ENCODE data around the gene CACNA1A. TPM values are rescaled to one million over a fixed set of nuclear protein-coding genes. Genes with fewer than 3 reads are reported as not detected.

CACNA1A gene
- total RNA-seq, 2 experiments from 2014 or later, result 0.29 to 0.36 TPM

- DNase-seq (no peak), ATAC-seq (no peak)
- ChIA-PET POLR2A (no interaction called here), CTCF (interaction anchor here (1.4 kb wide), 1 partner anchor 25 kb away, joined by 8 read pairs; no protein-coding TSS in a partner anchor)
- Mint-ChIP-seq H3K27ac (no peak overlapping the region), H3K36me3 (ENCODE audit: low read depth) (no peaks in the 10 kb centered on the region), H3K4me1 (ENCODE audit: low read depth) (no peaks in the 10 kb centered on the region), H3K9me3 (no peaks in the 10 kb centered on the region), H3K4me3 (no peak overlapping the region), H3K27me3 (peaks cover 38% of the 10 kb centered on the region)
- TF ChIP-seq CTCF (IDR thresholded peaks at IDR 0.05), result no peak
- intact Hi-C loops (cut with micrococcal nuclease), result no loop called here
Measured at GRCh38 chr19:13302526-13303270, 203.6 kb downstream of the CACNA1A start.

- ChIA-PET POLR2A (no interaction called here), CTCF (interaction anchor here (1.4 kb wide), 1 partner anchor 24 kb away, joined by 8 read pairs; no protein-coding TSS in a partner anchor)
- intact Hi-C loops (cut with micrococcal nuclease), result no loop called here
- Mint-ChIP-seq H3K27me3 (peaks cover 38% of the 10 kb centered on the region), H3K9me3 (no peaks in the 10 kb centered on the region), H3K4me3 (no peak overlapping the region), H3K27ac (no peak overlapping the region), H3K4me1 (ENCODE audit: low read depth) (no peaks in the 10 kb centered on the region), H3K36me3 (ENCODE audit: low read depth) (no peaks in the 10 kb centered on the region)
- TF ChIP-seq CTCF (IDR thresholded peaks at IDR 0.05), result no peak
- DNase-seq, result no peak
- no peak for ATAC-seq
Measured at GRCh38 chr19:13301627-13302334, 204.5 kb downstream of the CACNA1A start.

- no peaks in the 10 kb centered on the region for H3K36me3 Mint-ChIP-seq (ENCODE audit: low read depth)
- ChIA-PET POLR2A (no interaction called here), CTCF (no interaction called here)
- no peak overlapping the region for H3K4me3 Mint-ChIP-seq
- ATAC-seq (no peak), DNase-seq (no peak)
- intact Hi-C loops (cut with micrococcal nuclease), result no loop called here
- H3K4me1 Mint-ChIP-seq (ENCODE audit: low read depth), result no peaks in the 10 kb centered on the region
- H3K27me3 Mint-ChIP-seq, result peaks cover 38% of the 10 kb centered on the region
- no peak overlapping the region for H3K27ac Mint-ChIP-seq
- no peaks in the 10 kb centered on the region for H3K9me3 Mint-ChIP-seq
- TF ChIP-seq CTCF (IDR thresholded peaks at IDR 0.05), result no peak
Measured at GRCh38 chr19:13300421-13301030, 205.8 kb downstream of the CACNA1A start.

DNA sequence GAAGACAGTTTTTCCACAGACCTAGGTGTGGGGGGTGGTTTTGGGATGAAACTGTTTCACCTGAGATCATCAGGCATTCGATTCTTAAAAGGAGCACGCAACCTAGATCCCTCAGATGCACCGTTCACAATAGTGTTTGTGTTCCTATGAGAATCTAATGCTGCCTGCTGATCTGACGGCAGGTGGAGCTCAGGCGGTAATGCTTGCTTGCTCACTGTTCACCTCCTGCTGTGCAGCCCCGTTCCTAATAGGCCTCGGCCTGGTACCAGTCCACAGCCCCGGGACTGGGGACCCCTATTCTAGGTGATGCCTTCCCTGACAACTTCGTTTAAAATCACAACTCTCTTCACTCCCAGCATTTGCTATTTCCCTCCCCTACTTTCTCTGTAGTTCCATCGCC lies 206.4 kb downstream of the CACNA1A start:
- Mint-ChIP-seq H3K9me3 (no peaks in the 10 kb centered on the region), H3K36me3 (ENCODE audit: low read depth) (no peaks in the 10 kb centered on the region), H3K27ac (no peak overlapping the region), H3K4me3 (no peak overlapping the region), H3K4me1 (ENCODE audit: low read depth) (no peaks in the 10 kb centered on the region), H3K27me3 (peaks cover 38% of the 10 kb centered on the region)
- ChIA-PET POLR2A (no interaction called here), CTCF (no interaction called here)
- intact Hi-C loops (cut with micrococcal nuclease), result no loop called here
- DNase-seq (no peak), ATAC-seq (no peak)
- no peak for TF ChIP-seq CTCF (IDR thresholded peaks at IDR 0.05)

All from activated CD8-positive, alpha-beta T cell treated with anti-CD3 and anti-CD28 coated beads for 36 hours (primary cell).